ENCODE results near the gene TACO1. TPM values are rescaled to one million over a fixed set of nuclear protein-coding genes. Genes with fewer than 3 reads are reported as not detected.

Gene TACO1
- total and polyA plus RNA-seq, 9 of the 15 experiments (the other 6 are each of a cell fraction or from before 2014, with no cell fraction given): 10.3 to 41.6 (median 30.9) TPM

- TF ChIP-seq CUX1 (CRISPR knock-in tag; IDR thresholded peaks at IDR 0.05): no peak
- TF ChIP-seq GTF3C2 (IDR thresholded peaks at IDR 0.05; ENCODE audit: borderline replicate concordance, extremely low read depth, insufficient read length): no peak
- no peak for TF ChIP-seq ZNF224 (CRISPR knock-in tag; IDR thresholded peaks at IDR 0.05)
- TF ChIP-seq BHLHE40 (IDR thresholded peaks at IDR 0.05; ENCODE audit: low read length): no peak
- no peak for TF ChIP-seq SP2 (IDR thresholded peaks at IDR 0.05; ENCODE audit: extremely low read depth, low read depth, low read length, poor library complexity, severe bottlenecking)
- TF ChIP-seq ZC3H4 (CRISPR knock-in tag; IDR thresholded peaks at IDR 0.05; ENCODE audit: borderline replicate concordance): no peak
- 0 out of 2 replicates have a peak, but pooled peaks have one; percentile 2 for TF ChIP-seq ZKSCAN1 (IDR thresholded peaks at IDR 0.05; ENCODE audit: low read depth, low read length)
- TF ChIP-seq NELFE (IDR thresholded peaks at IDR 0.05; ENCODE audit: insufficient read depth, insufficient read length): no peak
- TF ChIP-seq TCF3 (CRISPR knock-in tag; IDR thresholded peaks at IDR 0.05): peak; percentile 53
- TF ChIP-seq ARID1B (IDR thresholded peaks at IDR 0.05): peak; percentile 44; the same call in 1 of the 2 replicates
- TF ChIP-seq POLR3A (IDR thresholded peaks at IDR 0.05; ENCODE audit: borderline replicate concordance, extremely low read depth, insufficient read depth, insufficient read length): no peak
- no peak for TF ChIP-seq TAF9B (IDR thresholded peaks at IDR 0.05; ENCODE audit: partially characterized antibody)
- no peak for TF ChIP-seq BRF1 (IDR thresholded peaks at IDR 0.05; ENCODE audit: borderline replicate concordance, extremely low read depth, insufficient read length)
- TF ChIP-seq PRMT5 (CRISPR knock-in tag; IDR thresholded peaks at IDR 0.05): no peak
- TF ChIP-seq ZNF41 (CRISPR knock-in tag; conservative IDR thresholded peaks at IDR 0.05): no peak
- TF ChIP-seq ZNF282 (CRISPR knock-in tag; IDR thresholded peaks at IDR 0.05): no peak
- no peak for TF ChIP-seq FOXK2 (conservative IDR thresholded peaks at IDR 0.05 in 1 of 2, IDR thresholded peaks at IDR 0.05 in 1 of 2; ENCODE audit: low read depth in 2 of 2)
- TF ChIP-seq KDM5B (IDR thresholded peaks at IDR 0.05; ENCODE audit: insufficient replicate concordance, low read depth, low read length): no peak
- TF ChIP-seq FOXA3 (CRISPR knock-in tag; conservative IDR thresholded peaks at IDR 0.05 in 1 of 2, IDR thresholded peaks at IDR 0.05 in 1 of 2): 0 out of 4 replicates have a peak, but pooled peaks of 1 of the 2 experiments have one; percentile 19
Observed at GRCh38 chr17:63633742-63634141, 33.0 kb downstream of the TACO1 start (continued).

Measured in K562 (cell line).